Endothelial cell (in vitro differentiated cells): ENCODE results near the gene ZC3HAV1L. TPM values are rescaled to one million over a fixed set of nuclear protein-coding genes. Genes with fewer than 3 reads are reported as not detected.

Source experiments
- total RNA-seq: library from RNA; stranded (reverse); fragmentation: NEBNext Ultra II Directional; extraction: Animal tissue kit (Norgen Biotek cat#: 25700); gene quantifications from one replicate; pipeline ENCODE4 v1.2.1, GENCODE V29; 2021; ENCODE audit not compliant: unreplicated experiment

The ZC3HAV1L gene
- total RNA-seq, 1 donor from 2014 or later, result 12.4 TPM

Other genes starting within 250 kb of the ZC3HAV1L start
- gene TMEM213, start 238.0 kb downstream of the ZC3HAV1L start, total RNA-seq, result not detected
- gene ATP6V0A4, start 237.8 kb downstream of the ZC3HAV1L start, total RNA-seq, result not detected
- gene KIAA1549, start 54.7 kb downstream of the ZC3HAV1L start, total RNA-seq, result 10.8 TPM
- gene ZC3HAV1, start 73.7 kb upstream of the ZC3HAV1L start, total RNA-seq, result 50.7 TPM
- gene UBN2, start 195.2 kb upstream of the ZC3HAV1L start, total RNA-seq, result 22.2 TPM